GM18868 (cell line): ENCODE data around the gene AOPEP.
"Not testable (repeated sequence)": the region's sequence is repeated elsewhere in the genome, so short reads cannot be mapped to it uniquely, and the experiment has no call there.

Source experiments
- ATAC-seq: cut with Tn5 transposase; IDR thresholded peaks from one replicate; pipeline ENCODE4 v1.9.1; 2021; ENCODE audit warnings: mild to moderate bottlenecking, moderate library complexity; ENCODE audit not compliant: unreplicated experiment

Gene AOPEP

GRCh38 chr9:94928691-94929368, 202.3 kb downstream of the AOPEP start:
- ATAC-seq: no peak

GRCh38 chr9:94929369-94929756, 202.9 kb downstream of the AOPEP start:
- no peak for ATAC-seq

GRCh38 chr9:94931036-94931633, 204.6 kb downstream of the AOPEP start:
- ATAC-seq: no peak

- no peak for ATAC-seq
Measured at GRCh38 chr9:94931740-94932139, 205.2 kb downstream of the AOPEP start.

- no peak for ATAC-seq
Measured at GRCh38 chr9:94932652-94933510, 206.4 kb downstream of the AOPEP start.

GRCh38 chr9:94933511-94933828, 207.0 kb downstream of the AOPEP start:
- no peak for ATAC-seq

- no peak for ATAC-seq
Measured at GRCh38 chr9:94934816-94935328, 208.4 kb downstream of the AOPEP start.

- ATAC-seq: no peak
Measured at GRCh38 chr9:94935396-94935795, 208.9 kb downstream of the AOPEP start.

- ATAC-seq: no peak
Measured at GRCh38 chr9:94936419-94936818, 209.9 kb downstream of the AOPEP start.

GRCh38 chr9:94937214-94937903, 210.9 kb downstream of the AOPEP start:
- no peak for ATAC-seq

GRCh38 chr9:94938384-94938783, 211.9 kb downstream of the AOPEP start:
- no peak for ATAC-seq

- ATAC-seq: not testable (repeated sequence)
Measured at GRCh38 chr9:94940296-94940695, 213.8 kb downstream of the AOPEP start.

GRCh38 chr9:94941211-94941875, 214.8 kb downstream of the AOPEP start:
- no peak for ATAC-seq

GRCh38 chr9:94944626-94945025, 218.1 kb downstream of the AOPEP start:
- ATAC-seq: no peak

GRCh38 chr9:94945197-94946144, 219.0 kb downstream of the AOPEP start:
- ATAC-seq: no peak

GRCh38 chr9:94946256-94946655, 219.8 kb downstream of the AOPEP start:
- ATAC-seq: no peak

GRCh38 chr9:94948567-94949235, 222.2 kb downstream of the AOPEP start:
- no peak for ATAC-seq

GRCh38 chr9:94949370-94949769, 222.9 kb downstream of the AOPEP start:
- no peak for ATAC-seq

GRCh38 chr9:94950040-94950578, 223.6 kb downstream of the AOPEP start:
- no peak for ATAC-seq
